Measurements from ENCODE around the gene THSD4.

GRCh38 chr15:71471347-71471746 is 356.1 kb downstream of the THSD4 start:
- TF ChIP-seq CTCF (IDR thresholded peaks at IDR 0.05; ENCODE audit: low read length), result no peak
- no peak for TF ChIP-seq EZH2 (IDR thresholded peaks at IDR 0.05; ENCODE audit: borderline replicate concordance, low read length)
